Activated CD4-positive, alpha-beta T cell treated with anti-CD3 and anti-CD28 coated beads, Interleukin-10, Interleukin-2, amounts not matched to agents 100 ng/mL and 50 ng/mL, durations not matched to agents 16 hours and 8 hours (primary cell): ENCODE data around the gene KXD1.

Experiments
- DNase-seq: peaks from one replicate; pipeline ENCODE4 v3.0.0-alpha.2; 2020

Gene KXD1

DNA sequence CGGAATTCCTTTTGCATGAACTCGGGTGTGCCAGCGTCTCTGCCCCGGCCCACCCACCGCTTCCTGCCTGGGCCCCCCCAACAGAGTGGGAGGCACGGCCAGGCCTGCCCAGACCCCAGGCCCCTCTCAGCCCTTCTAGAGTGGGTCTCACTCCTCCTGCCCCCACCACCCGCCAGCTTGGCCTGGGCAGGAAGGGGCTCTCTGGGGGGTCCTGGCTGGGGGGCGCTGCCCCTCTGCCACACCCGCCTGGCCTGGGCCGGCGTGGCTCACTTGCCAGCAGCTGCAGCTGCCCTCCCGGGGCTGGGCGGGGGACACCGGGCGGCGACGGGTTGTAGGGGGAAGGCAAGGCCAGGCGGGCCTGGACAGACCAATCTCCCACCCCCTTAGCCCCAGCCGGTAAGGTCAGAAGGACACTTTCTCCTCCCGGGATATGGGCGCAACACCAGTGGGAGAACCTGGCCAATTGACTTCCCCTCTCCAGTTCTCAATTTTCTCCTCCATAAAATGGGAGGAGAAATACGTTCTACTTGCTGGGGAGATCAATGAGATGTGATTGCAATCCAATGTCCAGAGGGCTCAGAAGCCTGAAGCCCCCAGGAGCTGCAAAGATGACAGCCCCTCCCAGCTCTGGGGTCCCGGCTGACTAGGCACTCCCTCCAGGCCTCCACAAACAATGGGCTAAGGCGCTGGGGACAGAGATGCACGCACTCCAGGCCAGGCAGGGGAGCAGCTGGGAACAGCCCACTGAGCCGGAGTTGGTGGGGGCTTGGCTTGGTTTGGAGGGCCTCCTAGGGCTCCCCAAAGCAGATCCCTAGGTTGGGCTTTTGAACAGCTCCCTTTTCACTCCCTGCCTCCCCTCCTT lies 46.5 kb downstream of the KXD1 start:
- DNase-seq = no peak

DNA sequence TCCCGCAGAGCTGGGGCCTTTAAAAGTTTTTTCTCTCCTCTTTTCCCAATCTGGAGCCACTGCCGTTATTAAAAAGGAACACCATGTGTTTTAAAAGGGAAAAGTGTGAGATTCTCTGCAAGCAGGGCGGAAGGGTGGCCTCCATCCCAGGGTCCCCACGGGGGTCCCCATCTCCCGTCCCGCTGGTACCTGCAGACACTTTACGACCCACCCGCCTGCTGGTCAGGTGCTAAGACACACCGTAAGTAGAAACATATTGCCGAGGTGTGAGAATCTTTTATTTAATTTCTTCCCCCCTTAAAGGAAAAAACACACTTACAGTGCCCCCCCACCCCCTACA lies 47.1 kb downstream of the KXD1 start:
- no peak for DNase-seq

DNA sequence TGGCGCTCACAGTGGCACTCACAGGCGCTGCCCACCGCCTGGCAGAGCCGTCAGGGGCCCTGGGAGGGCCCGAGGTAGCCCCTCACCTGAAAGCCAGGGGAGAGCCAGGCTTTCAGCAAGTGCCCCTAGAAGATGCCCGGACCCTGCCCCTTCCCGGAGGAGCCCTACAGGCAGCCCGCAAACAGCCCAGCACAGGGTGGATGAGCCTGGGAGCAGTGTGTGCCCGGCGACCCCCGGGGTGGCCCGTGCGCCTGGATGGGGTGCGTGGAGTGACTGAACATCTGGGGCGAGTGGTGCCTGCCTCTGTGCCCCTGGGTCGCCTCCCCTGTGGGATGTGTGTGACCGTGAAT lies 47.5 kb downstream of the KXD1 start:
- DNase-seq = no peak

DNA sequence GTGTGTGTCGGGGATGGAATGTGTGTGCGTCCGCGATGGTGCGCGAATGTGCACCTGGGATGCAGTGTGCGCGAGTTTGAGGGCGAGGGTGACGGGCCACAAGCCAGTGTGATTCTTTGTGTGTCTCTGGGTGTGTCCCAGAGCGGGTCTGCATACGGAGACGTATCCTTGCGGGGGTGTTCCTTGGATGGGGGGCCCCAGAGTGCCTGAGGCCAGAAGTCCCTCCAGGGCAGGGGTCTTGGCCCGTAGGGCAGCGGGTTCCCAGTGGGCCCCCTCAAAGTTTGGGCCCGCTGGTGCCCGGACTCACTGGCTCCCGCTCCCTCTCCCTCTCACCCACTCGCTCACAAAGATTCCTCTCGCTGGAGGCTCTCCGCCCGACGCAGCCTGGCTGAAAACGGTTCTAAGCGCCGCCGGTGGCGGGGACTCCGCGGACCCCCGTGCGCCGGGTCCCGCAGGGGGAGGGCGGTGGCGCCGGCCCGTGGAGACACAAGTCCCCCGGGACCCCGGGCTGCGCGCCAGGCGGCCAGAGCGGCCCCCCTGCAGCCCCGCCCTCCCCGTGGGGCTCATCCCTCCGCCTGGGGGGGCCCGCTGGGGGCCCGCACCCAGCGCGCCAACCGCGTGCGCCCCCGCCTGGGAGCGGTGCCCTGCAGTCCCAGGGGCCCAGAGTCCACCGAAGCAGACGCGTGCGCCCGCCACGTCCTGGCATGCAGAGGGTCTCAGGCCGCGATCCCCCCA lies 48.0 kb downstream of the KXD1 start:
- no peak for DNase-seq

DNA sequence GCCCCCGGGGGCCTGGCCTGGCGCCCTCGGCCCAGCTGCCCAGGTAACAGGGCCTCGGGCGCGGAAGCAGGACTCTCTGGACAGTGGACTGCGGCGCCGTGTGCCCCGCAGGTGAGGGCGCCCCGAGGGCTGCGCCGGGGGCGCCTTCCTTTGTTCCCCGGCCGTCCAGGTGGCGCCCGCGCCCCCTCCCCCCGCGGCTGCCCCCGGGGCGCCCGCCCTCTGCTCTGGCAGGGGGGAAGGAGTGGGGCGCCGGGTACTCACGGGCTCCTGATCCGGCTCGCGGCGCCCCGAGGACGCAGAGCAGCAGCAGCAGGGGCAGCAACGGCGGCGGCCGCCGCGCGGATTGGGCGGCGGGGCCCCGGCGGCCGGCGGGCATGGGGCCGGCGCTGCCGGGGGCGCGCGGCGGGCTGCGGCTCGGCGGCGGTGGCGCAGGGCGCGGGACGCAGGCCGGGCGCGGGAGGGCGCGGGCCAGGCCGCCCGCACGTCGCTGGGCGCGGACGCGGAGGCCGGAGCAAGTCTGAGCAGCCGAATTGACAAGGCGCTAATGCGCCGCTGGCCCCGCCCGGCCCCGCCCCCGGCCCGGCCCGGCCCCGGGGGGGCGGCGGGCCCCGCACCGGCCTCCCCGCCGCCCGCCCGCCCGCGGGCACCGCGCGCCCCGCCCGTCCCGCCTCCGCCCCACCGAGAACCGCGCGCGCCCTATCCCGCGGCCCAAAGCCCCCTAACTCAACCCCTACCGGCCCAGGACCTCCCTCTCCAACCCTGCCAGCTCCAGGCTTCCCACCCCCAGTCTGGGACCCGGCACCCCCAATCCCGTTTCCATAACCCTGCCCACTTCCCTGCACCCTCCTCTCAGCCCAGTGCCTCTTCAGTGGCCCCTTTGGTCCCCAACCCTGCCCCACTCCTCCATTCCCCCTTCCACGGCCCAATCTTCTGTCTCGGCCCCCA lies 48.9 kb downstream of the KXD1 start, which contains the start of gene CRLF1:
TSS of gene CRLF1 (minus strand) at position 519 of the 945 bp plus-strand sequence. CDS start at position 376, 143 bp downstream.
- no peak for DNase-seq

DNA sequence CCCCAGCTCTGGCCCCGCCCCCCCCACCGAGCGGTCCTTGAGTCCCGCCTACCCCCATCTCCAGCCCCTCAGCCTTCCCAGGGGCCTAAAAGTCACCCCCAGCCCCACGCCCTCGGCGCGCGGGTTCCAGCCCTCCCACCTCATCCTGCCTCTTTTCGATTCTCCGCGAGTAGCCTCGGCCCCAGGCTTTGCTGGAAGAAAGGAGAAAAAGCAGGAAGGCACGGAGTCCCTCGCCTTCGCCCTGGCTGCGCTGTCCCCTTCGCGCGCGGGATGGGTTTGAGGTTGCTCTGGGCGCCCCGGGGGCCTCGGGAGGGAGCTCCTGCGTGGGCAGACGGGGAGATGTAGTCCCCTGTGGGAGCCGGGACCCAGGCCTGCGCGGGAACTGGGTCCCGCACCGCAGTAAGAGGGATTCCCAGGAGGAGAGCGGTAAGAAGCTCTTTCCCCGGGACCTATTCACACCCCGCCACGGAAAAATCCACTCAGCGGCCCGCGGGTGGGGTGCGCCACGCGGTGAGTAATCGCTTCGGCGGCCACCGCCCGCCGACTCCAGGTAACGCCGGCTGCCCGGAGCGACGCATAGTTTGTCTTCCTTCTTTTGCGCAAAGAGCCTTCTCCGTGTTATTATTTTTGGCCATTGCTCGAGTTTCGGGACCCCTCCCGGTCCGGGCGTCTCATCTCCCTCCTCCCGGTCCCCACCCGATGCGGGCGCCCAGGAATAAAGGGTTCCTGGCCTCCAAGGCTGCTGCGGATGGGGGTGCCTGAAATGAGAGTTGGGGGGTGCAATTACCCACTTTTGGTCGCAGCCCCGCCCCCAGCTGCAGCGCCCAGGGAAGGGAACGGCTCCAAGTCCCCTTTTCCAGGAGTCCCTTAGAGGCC lies 49.8 kb downstream of the KXD1 start:
- DNase-seq = no peak

DNA sequence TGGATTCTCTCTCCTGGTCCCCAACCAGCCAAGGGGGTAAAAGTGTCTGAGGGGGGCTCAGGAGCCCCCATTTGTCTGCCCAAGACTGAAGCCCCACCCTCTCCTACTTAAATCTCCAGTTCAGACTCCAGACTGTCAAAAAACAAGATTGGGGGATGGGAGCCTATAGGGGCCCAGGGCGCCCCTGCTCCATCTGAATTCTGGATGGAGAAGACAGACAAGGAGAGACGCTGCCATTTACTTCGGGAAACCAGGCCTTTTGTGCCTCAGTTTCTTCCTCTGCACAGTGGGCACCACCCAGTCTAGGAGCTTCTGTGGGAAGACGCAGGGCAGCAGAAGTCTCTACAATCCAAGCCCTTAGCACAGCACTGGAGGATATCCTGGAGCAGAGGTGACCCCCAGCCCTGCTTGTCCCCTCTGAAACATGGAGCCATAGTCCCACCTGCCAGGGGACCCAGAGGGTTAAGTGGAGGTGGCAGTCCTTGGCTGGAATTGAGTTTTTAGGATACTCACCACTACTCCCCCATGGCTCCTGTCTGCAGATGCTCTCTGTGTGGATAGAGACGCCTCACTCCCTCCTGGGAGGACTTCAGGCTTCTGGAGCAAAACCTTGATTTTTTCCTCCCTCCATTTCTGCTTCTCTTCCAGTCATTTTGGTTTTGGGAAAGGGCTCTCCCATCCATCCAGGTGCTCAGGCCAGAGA lies 50.6 kb downstream of the KXD1 start:
- DNase-seq = no peak

DNA sequence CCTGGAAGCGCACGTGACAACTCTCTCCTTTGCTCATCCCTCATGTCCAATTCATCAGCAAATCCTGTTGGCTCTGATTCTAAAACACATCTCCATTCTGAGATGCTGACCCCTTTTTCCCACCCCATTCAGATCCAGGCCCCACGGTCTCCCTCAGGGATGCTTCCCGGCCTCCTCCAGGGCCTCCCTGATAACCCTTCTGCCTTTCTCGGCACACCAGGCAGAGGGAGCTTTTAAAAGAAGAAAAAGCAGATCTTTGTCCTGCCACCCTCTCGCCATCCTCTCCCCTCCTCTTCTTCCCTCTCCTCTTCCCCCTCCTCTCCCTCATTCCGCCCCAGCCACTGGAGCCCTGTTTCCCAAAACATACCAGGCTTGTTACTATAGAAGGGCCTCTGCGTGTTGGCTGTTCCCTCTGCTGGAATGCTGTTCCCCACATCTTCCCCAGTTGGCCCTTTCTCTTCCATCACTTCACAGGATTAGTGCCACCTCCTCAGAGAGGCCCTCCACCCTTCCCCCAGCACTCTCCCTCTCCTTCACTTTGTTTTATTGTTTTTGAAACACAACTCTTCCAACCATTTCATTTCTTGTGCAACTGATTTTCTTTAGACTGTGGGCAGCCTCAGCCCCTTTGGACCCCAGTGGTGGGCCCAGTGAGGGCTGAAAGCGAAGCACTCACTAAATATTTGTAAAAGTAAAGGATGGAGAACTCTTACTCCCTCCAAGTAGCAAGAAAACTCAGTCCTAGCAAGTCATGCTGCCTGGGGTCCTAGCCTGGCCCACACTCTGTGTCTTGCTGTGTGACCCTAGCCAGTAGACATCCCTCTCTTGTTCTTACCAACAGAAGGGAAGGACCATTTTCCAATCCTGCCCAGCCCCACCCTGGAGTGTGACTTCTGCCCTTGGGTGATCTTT lies 51.4 kb downstream of the KXD1 start:
- DNase-seq = no peak

DNA sequence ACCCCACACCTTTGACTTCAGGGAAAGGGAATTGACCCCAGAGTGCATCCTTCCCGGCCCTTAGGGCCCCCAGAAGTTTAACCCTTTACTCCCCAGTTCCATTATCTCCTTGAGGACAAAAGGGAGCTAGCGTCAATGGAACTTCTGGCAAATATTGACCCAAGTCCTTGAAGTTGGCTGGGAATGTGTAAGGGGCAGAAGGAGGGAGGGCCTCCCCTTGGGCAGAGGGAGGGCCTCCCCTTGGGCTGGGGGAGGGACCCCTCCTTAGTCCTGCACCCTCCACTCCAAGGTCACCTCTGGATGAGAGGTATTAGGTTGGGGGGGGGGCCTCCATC lies 52.0 kb downstream of the KXD1 start:
- no peak for DNase-seq

DNA sequence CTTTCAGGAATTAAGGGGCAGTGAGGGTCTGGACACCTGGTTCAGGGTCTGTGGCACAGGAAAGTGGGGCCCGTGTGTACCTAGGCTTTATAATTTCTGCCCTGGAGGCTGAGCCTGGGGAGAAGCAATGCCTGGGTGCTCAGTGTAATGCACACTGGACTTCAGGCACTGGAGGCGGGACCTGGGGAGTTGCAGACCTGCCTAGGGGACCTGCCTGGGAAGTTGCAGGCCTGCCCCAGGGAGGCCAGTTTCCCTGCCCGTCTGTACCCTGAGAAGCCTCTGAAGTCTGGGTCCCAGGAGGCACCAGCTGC lies 52.5 kb downstream of the KXD1 start:
- no peak for DNase-seq

DNA sequence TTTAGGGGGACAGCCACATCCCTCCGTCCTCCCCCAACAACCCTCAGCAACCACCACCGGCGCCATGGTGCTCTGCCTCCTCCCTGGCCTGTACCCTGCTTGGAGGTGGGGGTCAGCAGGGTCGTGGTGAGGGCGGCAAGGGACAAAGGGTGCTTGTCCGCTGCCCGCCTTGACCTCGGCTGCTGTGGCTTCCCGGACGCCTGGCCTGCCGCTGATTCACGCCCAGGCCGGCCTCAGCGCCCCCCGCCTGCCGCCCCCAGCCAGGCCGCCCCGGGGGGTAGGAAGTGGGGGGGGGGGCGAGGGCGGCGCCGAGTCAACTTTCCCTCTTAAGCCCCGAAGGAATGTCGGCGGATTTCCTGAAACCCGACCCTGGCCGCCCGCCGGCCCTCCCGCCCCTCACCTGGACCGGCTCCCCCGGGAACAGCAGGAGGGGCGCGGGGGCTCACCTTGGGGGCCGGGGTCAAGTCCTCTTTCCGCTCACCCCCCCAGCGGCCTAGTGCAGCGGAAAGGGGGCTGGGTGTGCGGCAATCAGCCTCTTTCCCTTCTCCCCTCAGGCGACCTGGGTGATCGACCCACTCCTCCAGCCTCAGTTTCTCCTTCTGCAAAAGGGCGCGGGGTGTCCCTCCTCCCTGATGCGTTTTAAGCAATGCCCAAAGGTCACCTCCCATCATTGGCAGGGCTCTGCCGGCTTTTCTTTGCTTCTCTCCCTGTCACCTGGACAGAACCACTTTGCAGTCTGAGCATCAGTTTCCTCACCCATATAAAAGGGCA lies 53.1 kb downstream of the KXD1 start:
- no peak for DNase-seq

DNA sequence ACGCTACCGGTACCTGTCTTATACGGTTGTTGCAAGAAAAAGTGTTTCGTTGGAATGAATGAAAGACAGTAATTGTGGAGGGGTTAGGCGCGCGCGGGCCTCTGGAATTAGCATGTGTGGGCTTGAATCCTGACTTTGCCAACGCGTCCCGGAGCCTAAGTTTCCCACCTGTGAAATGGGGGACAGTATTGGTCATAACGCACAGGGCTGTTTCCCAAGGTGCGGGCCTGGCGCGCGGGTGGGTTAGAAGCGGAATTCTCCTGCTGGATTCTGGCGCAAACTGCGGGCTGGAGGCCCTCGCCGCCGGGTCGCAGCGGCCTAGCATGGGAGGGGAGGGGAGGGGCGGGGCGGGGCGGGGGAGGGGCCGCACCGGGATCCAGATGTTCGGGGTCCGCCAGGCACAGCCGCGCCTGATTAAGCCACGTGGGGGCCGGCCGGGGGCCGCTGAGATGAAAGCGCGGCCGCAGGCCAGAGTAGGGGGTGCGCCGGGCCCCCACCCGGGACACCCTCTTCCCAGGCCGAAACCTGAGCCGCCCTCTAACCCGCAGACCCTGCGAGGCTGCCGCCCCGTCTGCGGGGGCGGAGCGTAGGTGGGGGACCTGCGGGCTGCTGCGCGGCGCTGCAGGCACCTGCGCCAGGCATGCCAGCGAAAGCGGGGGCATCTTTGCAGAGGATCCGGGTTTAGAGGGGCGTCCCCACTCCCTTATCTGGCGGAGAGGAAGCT lies 53.8 kb downstream of the KXD1 start:
- DNase-seq = no peak

DNA sequence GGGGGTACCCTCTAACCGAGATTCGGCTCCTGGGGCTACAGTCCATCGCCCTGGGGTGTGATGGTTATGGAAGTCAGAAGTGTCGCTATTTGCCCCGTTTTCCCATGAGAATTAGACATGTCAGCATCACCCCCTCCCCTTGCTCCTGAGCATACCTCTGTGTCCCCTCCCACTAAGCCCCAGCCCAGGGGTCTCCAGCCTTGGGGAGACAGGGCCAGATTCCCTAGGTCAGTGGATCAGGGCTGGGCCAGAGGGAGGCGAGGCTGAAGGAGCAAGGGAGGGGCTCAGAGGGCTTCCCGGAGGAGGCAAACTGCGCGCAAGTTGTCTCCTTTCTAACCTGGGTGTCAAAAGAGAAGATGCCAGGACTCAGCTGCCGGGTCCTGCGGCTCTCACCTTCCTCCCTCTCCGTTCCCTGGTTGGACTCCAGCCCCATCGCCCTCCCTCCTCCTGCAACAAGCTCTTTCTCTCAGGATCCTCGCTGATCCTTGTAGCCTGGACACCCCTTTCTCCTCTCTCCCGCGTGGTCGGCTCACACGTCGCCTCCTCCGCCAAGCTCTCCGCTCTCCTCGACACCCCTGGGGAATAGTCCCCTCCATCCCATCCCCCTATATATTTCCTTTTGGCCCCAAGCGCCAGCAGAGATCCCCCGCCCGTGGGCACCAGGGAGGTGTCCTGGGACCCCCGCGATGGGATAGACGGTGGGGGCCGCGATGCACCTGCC lies 54.5 kb downstream of the KXD1 start:
- DNase-seq = no peak

DNA sequence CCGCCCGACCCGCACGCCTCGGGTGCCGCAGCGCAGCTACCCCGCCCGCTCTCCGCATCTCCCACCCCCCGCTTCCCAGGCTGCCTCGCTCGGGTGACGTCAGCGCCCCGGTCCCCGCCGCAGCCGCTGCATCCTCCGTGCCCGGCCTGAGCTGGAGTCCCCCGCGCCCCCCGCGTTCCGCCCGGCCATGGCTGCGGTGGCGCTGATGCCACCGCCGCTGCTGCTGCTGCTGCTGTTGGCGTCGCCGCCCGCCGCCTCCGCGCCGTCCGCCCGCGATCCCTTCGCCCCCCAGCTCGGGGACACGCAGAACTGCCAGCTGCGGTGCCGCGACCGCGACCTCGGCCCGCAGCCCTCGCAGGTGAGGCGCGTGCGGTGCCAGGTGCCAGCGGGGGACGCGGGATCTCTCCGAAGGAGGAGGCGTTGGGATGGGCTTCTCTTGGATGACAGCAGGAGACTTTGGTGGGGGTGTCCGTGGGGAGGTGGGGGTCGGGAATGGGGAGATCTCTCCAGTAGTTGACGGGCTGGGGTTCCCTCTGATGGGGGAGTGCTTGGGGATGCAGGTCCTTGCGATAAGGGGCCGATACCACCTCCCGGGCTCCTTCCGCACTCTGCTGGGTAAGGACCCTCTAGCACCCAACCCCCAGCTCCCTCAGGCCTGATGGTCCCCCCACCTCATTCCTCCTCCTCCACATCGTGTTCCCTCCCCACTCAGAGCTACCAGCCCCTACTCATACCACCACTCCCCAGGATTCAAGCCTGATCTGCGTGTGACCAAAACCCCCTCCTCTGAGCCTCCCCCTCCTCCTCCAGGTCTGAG lies 55.3 kb downstream of the KXD1 start, which contains the start of gene TMEM59L:
TSS of gene TMEM59L (plus strand) at position 99 of the 817 bp plus-strand sequence. CDS start at position 188, 89 bp downstream.
- DNase-seq = no peak

DNA sequence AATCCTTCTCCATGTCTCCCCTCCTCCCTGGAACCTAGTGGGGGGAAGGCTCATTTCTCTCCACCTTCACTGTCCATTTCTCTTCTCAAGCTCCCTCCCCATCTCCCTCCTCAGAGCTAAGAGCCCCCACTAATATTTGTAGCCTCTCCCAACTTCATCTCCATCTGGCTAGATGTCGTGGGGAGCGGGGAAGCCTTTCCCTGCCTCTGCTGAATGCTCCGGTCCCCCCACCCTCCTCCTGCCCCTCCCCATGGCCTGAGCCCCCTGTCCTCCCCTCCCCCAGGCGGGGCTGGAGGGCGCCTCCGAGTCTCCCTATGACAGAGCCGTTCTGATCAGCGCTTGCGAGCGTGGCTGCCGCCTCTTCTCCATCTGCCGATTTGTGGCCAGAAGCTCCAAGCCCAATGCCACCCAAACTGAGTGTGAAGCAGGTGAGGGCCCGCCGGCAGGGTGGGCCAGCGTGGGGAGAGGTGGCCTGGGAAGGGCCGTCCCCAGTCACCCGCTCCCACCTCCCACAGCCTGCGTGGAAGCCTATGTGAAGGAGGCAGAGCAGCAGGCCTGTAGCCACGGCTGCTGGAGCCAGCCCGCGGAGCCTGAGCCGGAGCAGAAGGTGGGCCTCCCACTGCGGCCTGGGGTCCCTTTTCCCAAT lies 56.0 kb downstream of the KXD1 start:
- DNase-seq = no peak

DNA sequence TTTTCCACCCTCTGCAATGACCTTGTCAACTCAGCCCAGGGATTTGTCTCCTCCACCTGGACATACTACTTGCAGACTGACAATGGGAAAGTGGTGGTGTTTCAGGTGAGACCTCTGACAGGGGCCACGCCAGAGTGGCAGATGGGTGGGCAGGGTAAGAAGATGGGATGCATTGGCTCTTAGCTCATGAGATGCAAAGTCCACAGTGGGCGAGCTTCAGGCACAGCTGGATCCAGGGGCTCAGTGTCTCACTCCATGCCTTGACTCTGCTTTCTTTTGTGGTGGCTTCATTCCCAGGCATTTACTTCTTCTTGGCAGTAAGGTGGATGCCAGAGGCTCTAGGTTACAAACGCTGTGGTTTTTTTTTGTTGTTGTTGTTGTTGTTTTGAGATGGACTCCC lies 58.4 kb downstream of the KXD1 start:
- DNase-seq = no peak

DNA sequence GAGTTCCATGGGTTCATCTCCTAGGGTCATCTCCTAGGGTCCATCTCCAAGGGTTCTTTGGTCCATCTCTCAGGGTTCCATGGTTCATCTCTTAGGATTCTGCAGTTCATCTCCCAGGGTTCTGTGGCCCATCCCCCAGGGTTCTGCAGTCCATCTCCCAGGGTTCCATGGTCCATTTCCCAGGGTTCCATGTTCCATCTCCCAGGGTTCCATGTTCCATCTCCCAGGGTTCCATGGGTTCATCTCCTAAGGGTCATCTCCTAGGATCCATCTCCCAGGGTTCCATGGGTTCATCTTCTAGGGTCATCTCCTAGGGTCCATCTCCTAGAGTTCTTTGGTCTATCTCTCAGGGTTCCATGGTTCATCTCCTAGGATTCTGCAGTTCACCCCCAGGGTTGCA lies 59.9 kb downstream of the KXD1 start:
- no peak for DNase-seq
